SU-DHL-6 (cell line): ENCODE data around the gene AFG3L2.

ENCODE experiments used
- H2AFZ ChIP-seq: fragments of 200-600 bp; sonication (generic); 2 replicates; pipeline ENCODE4 v1.6.1; 2014; ENCODE audit warnings: low read depth, mild to moderate bottlenecking, moderate library complexity, mixed read lengths, antibody characterized with exemption, low read length; ENCODE audit not compliant: severe bottlenecking
- H3F3A ChIP-seq: fragments of 200-600 bp; shearing (Covaris generic); 2 replicates; pipeline ENCODE4 v1.6.0; 2016; ENCODE audit warnings: antibody characterized with exemption, mild to moderate bottlenecking; ENCODE audit not compliant: insufficient read depth
- H3K27ac ChIP-seq: fragments of 200-600 bp; sonication (generic); 2 replicates; pipeline ENCODE4 v1.5.1; 2016; ENCODE audit warnings: low read depth, mild to moderate bottlenecking, low read length, moderate library complexity, mixed read lengths
- H3K27me3 ChIP-seq: fragments of 200-600 bp; sonication (generic), shearing (Covaris generic); 2 replicates; pipeline ENCODE4 v1.6.0; 2014; ENCODE audit warnings: mild to moderate bottlenecking, low read length
- H3K36me3 ChIP-seq: fragments of 200-600 bp; sonication (generic); 2 replicates; pipeline ENCODE4 v1.6.1; 2014; ENCODE audit warnings: mild to moderate bottlenecking, low read length, mixed read lengths
- H3K4me2 ChIP-seq: fragments of 300-600, 200-600 bp; shearing (Covaris generic), sonication (generic); 2 replicates; pipeline ENCODE4 v1.6.0; 2014; ENCODE audit warnings: low read length, low read depth, mild to moderate bottlenecking; ENCODE audit not compliant: poor library complexity, severe bottlenecking
- H3K4me3 ChIP-seq: fragments of 200-600 bp; sonication (generic); 2 replicates; pipeline ENCODE4 v1.5.1; 2014; ENCODE audit warnings: antibody characterized with exemption, low read length, mild to moderate bottlenecking, mixed read lengths; ENCODE audit not compliant: insufficient read depth, poor library complexity, severe bottlenecking
- H3K79me2 ChIP-seq: fragments of 200-600 bp; sonication (generic); 2 replicates; pipeline ENCODE4 v1.6.1; 2014; ENCODE audit warnings: mild to moderate bottlenecking, low read length, moderate library complexity; ENCODE audit not compliant: insufficient read depth
- H3K9ac ChIP-seq: fragments of 200-600 bp; sonication (generic); 2 replicates; pipeline ENCODE4 v1.7.0; 2014; ENCODE audit warnings: mild to moderate bottlenecking, low read length
- H3K9me2 ChIP-seq: fragments of 200-600 bp; sonication (generic); replicated peaks from 2 replicates; pipeline ENCODE4 v1.6.1; 2014; ENCODE audit warnings: low read length; ENCODE audit not compliant: insufficient read depth
- H3K9me3 ChIP-seq: fragments of 200-600 bp; sonication (generic); 2 replicates; pipeline ENCODE4 v1.6.1; 2014; ENCODE audit warnings: low read length, mixed read lengths; ENCODE audit not compliant: insufficient read depth
- H4K20me1 ChIP-seq: fragments of 200-600 bp; sonication (generic); 2 replicates; pipeline ENCODE4 v1.6.1; 2014; ENCODE audit warnings: low read depth, mild to moderate bottlenecking, antibody characterized with exemption, low read length, moderate library complexity, mixed read lengths
- CTCF ChIP-seq: fragments of 200-600 bp; sonication (generic); IDR thresholded peaks from one replicate; pipeline ENCODE4 v1.5.1; 2017; ENCODE audit warnings: antibody characterized with exemption, mild to moderate bottlenecking, low read length, moderate library complexity; ENCODE audit not compliant: insufficient read depth, poor library complexity, severe bottlenecking
- EZH2phosphoT487 ChIP-seq: fragments of 200-600 bp; sonication (generic), shearing (Covaris generic); conservative IDR thresholded peaks from 2 replicates; pipeline ENCODE4 v1.6.1; 2018; ENCODE audit warnings: mild to moderate bottlenecking, antibody characterized with exemption, low read length, moderate library complexity, mixed read lengths

The AFG3L2 gene

GRCh38 chr18:12312976-12313375, 64.1 kb downstream of the AFG3L2 start:
- Histone ChIP-seq H4K20me1 (no peaks in the 10 kb centered on the region), H3K36me3 (no peaks in the 10 kb centered on the region), H3K9me3 (no peaks in the 10 kb centered on the region), H3F3A (no peaks in the 10 kb centered on the region), H3K27me3 (no peaks in the 10 kb centered on the region), H3K79me2 (no peaks in the 10 kb centered on the region), H3K9ac (no peak overlapping the region), H3K27ac (no peak overlapping the region), H2AFZ (no peak overlapping the region), H3K4me3 (no peak overlapping the region), H3K9me2 (no peaks in the 10 kb centered on the region), H3K4me2 (no peak overlapping the region)
- no peak for TF ChIP-seq CTCF
- TF ChIP-seq EZH2phosphoT487, result no peak

DNA sequence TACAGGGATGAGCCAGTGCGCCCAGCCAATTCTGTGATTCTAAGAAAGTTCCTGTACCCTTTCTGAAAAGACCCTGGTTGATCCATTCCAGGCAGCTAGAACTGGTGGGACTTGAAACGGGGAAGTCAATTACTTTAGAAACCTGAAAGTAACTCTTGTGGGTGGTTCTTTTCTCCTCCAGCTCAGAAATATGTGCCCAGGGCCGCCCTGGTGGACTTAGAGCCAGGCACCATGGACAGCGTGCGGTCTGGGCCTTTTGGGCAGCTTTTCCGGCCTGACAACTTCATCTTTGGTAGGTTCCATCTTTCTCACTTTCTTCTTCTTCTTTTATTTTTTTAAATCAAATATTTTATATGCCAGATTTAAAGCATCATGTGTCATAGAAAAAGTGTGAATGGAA, 66.3 kb downstream of the AFG3L2 start:
- no peak overlapping the region for H3K9ac ChIP-seq
- H3K9me2 ChIP-seq, result no peaks in the 10 kb centered on the region
- no peaks in the 10 kb centered on the region for H3K36me3 ChIP-seq
- H3K27me3 ChIP-seq, result no peaks in the 10 kb centered on the region
- H4K20me1 ChIP-seq, result no peaks in the 10 kb centered on the region
- H3K4me3 ChIP-seq, result no peak overlapping the region
- no peaks in the 10 kb centered on the region for H3K9me3 ChIP-seq
- no peaks in the 10 kb centered on the region for H3F3A ChIP-seq
- no peaks in the 10 kb centered on the region for H3K79me2 ChIP-seq
- no peak overlapping the region for H2AFZ ChIP-seq
- H3K27ac ChIP-seq, result no peak overlapping the region
- no peak for TF ChIP-seq EZH2phosphoT487
- no peak for TF ChIP-seq CTCF
- H3K4me2 ChIP-seq, result no peak overlapping the region

DNA sequence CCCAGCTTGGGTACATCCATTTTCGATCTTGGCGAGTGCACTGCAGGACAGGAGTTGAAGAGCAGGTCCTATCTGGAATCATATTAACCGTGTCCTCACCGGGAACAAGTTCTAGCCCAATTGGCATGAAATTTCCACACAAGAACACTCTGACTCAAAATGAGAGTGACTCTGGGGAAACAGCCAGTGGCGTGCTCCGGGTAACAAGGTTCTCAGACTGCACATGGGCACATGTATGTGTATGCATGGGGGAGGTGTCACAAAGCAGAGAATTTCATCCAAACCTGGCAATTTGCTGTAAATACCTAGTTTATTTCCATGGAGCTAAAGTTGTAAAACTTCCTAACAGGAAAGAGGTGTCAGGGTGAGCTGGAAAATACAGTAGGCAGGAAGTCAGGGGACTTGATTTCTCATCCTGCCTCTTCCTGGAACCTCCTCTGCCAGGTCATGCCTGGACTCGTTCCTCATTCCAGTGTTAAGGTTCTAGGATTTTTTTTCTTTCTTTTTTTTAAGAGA, 67.3 kb downstream of the AFG3L2 start:
- H3F3A ChIP-seq, result no peaks in the 10 kb centered on the region
- no peaks in the 10 kb centered on the region for H4K20me1 ChIP-seq
- no peak overlapping the region for H3K4me3 ChIP-seq
- no peak overlapping the region for H3K9ac ChIP-seq
- H3K79me2 ChIP-seq, result no peaks in the 10 kb centered on the region
- H3K9me3 ChIP-seq, result no peaks in the 10 kb centered on the region
- H2AFZ ChIP-seq, result no peak overlapping the region
- no peak for TF ChIP-seq CTCF
- no peak for TF ChIP-seq EZH2phosphoT487
- H3K27ac ChIP-seq, result no peak overlapping the region
- H3K36me3 ChIP-seq, result no peaks in the 10 kb centered on the region
- H3K9me2 ChIP-seq, result no peaks in the 10 kb centered on the region
- H3K4me2 ChIP-seq, result no peak overlapping the region
- no peaks in the 10 kb centered on the region for H3K27me3 ChIP-seq
